Colon (tissue), 2 donors: ENCODE results near the gene RAB17.

Source experiments
- FAIRE-seq: peaks from 2 replicates; lab custom pipeline; 2012; peaks lifted over from hg19 to GRCh38; lab: Jason Lieb, UNC
- donor health status: control.
- donor health status: control.

The RAB17 gene, protein sequence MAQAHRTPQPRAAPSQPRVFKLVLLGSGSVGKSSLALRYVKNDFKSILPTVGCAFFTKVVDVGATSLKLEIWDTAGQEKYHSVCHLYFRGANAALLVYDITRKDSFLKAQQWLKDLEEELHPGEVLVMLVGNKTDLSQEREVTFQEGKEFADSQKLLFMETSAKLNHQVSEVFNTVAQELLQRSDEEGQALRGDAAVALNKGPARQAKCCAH

DNA sequence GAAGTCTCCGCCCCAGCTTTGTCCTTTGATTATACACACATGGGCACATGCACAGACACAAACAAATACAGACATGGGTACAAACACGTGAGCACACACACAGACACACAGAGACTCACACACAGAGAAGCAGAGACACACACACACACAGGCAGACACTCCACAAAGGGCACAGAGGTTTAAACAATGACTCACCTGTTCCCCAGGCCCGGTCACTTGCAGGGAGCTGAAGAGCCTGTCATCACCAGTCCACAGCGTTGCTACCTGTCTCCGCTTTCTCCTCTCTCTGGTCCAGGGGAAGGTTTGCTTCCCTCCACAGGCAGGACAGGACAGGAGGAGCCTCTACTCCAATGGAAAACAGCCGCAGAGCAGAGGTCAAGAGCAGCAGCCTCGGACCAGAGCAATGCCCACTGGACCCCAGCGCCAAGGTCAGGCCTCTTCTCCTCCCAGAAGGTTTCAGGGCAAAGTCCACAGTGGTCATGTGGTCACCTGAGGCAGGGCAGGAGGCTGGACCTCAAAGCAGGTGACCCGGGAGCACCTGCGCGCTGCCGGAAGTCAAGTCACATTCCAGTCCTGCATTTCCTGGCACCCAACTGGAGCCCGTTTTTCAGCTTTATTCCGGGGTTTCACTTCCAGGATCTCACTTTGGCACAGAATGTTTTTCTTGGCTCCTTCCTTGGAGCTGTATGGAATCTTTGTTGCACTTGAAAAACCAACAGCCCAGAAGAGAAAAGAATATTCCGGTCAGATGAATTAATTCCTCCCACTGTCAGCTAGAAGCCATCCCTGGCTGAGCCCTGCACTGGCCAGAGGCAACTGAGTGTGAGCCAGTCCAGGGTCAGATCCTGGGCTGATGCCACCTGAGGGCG, at the start of gene RAB17:
Gene RAB17, minus strand, starts transcription at position 463 of the 869 bp plus-strand sequence. CDS start 4,580 bp downstream, outside the sequence.
- no peak for FAIRE-seq

DNA sequence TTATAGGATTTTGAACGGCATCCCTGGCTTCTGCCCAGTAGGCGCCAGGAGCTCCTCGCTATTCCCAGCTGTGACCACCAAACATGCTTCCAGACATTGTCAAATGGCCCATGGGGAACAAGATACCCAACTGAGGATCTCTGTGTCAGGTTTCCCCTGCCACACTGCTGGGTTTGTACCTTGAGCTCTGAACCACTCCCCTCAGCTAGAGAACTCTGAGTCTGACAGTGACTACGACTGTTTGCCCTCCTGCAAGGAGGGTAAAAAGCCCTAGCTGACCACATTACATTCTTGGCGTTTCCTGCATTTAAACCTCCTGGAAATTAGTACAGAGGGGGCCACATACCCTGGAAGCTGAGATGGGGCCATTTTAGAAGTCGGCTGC, 49.3 kb upstream of the RAB17 start:
- FAIRE-seq, result no peak

DNA sequence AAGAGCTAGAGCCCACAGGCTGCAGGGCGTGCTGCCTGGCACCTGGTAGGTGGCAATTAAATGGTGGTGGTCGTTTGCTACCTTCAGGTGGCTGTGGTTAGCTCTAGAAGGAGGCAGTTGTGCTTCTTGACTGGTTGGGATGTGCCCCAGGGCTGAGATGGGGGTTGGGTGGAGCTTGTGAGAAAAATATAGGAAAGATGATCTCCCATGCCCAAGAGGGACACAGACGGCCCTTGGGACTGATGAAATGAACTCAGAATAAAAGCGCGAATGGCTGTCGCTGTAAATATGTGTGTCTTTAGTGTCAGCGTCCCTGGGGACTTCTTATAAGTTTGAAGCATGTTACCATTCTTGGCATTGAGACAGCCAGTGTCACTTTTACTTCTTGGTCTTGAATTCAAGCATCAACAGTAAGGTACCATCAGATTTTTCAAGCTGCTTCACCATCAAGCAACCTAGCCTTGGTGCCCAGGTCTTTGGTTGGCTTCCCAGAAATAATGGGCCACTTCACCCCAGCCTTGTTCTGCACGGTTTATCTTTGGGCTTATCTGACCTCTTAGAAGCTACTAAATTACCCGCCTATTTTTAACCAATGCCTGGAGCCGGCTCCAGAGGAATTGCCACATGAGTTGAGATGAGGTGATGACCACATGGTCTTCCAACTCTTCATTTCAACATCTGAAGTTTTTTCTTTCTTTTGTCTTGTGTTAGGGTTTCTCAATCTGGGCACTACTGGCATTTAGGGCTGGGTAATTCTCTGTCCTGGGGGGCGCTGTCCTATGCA, 48.7 kb upstream of the RAB17 start:
- FAIRE-seq, result no peak

DNA sequence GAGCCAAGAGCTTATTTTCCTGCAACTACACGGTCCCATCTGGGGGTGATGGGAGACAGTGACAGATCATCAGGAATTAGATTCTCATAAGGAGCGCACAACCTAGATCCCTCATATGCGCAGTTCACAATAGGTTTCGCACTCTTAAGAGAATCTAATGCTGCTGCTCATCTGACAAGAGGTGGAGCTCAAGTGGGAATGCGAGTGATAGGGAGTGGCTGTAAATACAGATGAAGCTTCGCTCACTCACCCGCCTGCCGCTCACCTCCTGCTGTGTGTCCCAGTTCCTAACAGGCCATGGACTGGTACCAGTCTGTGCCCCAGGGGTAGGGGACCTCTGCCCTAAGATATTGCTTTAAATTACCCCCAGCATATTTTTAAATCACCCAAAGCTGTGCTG, 47.6 kb upstream of the RAB17 start:
- no peak for FAIRE-seq

DNA sequence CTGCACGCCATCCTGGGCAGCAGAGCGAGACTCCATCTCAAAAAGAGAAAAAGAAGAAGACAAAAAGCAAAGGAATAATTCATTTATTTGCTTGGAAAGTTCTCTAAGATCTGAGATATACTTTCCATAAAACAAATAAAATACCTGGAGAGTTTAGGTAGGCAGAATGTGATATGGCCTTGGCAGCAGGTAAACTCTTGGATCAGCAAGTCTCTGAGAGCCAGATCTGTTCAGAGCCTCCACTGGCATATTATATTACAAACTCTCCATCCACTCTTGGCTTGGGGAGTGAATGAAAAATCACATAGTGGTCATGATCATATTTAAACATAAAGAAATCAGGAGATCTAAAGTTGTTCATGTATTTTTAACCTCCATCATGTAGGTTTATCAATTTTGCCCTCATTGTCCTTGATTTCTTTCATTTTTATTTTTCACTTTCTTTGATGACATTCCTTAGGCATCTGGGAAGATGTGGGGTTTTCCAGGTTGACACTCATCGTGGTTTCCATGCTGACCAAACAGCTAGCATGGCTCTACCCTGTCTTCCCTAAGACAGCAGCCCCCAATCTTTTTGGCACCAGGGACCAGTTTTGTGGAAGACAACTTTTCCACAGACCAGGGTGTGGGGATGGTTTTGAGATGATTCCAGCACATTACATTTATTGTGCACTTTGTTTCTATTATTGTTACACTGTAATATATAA, 47.0 kb upstream of the RAB17 start:
- FAIRE-seq, result no peak

DNA sequence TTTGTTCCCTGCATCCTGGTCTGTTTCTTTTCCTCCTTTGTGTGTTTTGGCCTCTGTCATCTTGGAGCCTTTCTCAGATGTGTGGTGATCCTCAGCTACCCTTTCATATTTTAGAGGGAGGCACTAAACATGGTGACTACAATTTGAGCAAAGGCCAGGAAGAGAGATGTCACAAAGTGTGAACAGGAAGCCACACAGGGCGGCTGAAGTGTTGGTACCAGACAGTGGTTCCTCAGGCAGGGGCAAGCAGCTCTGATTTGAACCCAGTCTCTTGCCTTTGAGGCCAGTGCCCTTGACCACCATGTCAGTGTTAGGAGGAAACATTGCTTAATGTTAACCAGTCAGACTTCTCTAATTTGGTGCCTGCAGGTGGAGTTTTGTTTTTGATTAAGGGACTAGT, 46.0 kb upstream of the RAB17 start:
- no peak for FAIRE-seq

DNA sequence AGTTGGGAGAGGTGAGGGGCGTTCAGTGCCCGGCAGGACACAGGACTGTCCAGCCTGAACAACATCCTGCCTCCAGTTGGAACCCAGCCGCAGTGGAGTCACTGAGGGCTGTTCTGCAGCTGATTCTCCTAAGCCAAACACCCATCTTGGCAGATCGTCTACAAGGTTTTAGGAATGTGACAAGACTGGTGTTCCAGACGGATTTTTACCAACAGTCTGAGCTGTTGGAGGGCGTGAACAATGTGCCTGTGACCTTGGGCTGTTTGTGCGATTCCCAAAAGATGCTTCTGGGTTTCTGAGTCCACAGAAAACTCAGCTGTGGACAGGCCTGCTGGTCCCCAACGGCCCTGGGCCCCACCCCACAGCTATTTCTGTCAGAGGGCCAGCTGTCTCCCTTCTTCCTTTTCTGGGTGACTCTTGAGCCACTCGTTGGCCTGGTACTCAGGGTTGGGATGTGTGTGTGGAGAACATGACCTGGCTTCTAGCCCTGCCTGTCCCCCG, 42.6 kb upstream of the RAB17 start:
- FAIRE-seq, result no peak

DNA sequence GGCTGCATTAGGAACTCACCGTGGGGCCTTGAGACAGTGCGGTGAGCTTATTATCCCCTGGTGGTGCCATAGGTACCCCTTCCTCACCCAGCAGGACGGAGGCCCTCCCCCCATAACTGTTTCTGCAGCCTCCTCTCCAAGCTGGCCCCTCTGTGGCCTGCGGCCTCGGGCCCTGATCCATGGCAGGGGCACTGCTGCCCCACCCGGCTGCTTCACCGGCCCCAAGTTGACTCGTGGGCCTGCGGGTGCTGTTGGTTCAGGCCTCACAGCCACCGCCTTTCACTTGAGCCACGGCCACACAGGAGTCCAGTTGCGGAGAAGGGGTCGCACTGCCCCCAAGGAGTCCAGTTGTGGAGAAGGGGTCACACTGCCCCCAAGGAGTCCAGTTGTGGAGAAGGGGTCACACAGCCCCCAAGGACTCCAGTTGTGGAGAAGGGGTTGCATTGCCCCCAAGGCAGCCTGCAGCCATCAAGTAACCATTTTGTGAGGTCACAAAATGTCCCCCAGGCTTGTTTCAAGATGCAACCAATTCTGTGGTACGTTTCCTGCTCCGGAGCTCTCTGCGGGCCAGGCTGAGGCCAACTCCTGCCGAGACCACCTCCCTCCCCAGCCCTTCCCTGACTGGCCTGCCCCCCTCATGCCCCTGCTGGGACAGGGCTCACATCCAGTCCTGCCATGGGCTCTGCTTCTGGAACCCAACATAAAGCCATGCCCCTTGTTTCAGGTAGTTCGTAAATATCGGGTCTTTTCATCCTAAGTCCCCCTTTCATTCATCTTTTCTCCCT, 41.5 kb upstream of the RAB17 start:
- no peak for FAIRE-seq

DNA sequence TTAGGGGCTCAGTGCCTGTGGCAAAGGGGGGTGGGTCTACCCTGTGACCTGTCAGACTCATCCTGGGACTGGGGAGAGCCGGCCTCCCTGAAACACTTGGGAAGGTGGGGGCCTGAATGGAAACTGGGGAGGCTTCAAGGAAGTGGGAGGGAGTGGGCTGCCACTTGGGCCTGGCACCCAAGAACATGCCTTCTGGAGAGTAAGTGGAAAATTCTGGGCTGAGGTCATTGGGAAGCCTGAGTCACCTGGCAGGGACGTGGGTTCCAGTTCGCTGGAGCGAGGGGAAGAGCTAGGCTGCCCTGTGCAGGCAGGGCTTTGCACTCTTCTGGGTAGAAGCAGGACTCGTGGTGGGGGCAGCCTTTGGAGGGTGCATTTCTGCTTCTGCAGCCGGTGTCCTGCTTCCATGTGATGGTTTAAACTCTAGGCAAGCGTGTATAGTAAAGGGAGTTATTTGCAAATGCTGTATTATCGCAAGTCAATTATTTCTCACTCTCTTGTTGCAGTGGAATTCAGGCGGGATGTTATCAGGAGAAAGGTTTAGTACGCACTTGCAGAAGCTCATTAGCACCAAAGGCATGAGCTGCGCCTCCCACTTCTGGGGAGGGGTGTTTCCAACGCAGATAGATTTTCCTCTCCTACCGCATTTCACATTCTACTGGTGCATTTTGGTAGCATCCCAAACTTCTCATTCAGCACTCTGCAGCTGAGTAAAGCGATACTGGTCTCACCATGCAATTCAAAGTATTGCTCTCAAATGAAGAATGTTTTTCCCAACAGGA, 40.7 kb upstream of the RAB17 start:
- FAIRE-seq, result no peak

DNA sequence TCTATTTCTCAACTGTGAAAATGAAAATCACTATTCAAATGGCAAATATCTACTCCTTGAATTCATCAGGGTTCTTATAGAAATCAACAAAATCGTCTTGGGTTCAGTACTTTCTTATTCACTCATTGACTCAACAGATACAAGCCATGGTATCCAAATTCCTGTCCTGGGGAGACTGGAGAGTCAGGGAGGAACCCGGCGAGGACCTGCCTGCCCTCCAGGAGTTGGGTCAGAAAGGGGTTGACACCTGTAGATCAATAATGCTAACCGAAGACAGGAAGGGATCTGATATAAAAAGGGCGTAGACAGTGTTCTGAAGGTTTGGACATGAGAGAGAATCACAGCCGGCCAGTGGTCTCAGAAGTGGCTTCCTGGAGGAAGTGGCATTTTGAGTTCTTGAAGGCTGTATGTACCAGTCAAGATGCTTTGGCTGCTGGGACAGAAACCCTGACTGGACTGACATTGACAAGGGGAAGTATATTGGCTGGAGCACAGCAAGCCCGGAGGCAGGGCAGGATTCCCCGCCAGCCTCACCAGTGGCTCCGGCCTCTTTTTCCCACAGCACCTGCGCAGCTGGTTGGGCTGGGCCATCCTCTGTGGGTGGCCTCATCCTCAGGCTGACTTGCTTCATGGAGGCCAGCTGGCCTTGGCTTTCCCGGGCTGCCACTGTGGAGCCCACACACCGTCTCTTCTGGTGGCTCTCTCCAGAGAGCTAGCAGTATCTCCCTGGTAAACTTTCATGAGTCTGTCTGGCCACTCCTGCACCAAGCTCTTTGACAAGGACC, 39.9 kb upstream of the RAB17 start:
- no peak for FAIRE-seq

DNA sequence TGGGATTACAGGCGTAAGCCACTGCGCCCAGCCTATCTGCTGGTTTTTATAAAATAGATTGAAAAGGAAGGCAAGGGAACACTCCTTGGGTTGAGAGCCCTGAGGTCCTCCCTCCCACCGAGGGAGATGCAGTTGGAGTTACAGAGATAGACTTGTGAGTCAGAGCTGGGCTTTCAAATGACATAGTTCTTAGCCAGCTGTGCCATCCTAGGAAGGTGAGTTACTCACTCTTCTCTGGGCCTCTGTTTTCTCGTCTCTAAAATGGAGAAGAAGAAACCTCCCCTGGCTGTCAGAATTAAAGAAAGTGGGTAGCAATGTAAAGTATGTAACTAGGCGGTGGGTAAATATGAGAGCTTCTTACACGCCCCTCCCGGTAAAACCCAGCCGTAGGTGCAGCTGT, 39.2 kb upstream of the RAB17 start:
- FAIRE-seq, result no peak

DNA sequence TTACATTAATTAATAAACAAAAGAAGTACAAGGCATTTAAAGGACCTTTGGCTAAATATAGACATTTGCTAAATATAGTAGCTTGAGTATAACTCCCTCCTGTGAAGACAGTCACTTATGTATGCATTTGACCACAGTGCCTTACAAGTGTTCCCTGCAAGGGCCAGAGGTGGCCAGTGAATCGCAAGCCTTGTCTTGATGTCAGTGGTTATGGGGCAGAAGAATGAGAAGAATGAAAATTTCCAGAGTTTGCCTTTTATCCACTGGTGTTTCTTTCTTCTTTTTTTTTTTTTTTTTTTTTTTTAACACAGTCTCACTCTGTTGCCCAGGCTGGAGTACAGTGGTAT, 38.6 kb upstream of the RAB17 start:
- FAIRE-seq, result no peak

DNA sequence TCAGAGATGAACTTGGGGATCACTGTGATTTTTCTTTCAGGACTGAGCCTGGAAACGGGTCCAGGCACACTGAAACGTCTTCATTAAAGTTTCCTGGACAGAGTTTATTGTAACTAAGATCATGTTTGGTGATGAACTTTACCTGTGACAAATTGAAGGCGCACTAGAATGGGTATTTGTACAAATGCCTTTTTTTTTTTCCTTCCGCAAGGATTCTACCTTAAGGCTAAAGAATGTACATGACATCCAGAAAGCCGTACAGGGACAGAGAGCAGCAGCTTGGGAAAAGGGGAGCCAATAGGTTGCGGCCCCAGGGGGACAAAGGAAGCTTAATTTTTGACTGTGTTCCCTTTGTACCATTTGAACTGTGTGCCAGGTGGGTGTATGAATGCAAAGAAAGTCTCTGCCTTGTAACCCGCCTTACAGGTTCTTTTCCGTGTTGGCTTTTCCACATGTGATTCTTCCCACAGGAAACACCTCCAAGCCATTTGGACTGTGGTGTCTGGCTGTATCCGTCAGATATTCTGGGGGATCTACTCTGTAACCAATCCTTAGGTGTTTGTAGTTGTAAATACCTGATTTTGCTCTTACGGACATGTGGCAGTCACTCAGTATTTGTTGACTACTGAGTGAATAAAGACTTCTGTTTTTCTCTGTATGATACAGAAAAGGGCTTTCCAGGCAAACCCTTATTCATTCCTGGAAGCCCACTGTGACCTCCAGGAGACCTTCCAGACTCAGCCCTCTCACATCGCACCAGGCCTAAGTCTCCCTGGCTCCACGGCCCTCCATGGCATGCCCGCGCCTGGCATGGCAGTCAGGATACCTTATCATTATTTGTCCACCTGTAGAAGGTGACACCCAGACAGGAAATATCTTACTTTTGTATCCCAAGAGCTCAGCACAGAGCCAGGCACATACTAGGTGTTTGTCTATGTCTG, 38.0 kb upstream of the RAB17 start:
- FAIRE-seq, result no peak

DNA sequence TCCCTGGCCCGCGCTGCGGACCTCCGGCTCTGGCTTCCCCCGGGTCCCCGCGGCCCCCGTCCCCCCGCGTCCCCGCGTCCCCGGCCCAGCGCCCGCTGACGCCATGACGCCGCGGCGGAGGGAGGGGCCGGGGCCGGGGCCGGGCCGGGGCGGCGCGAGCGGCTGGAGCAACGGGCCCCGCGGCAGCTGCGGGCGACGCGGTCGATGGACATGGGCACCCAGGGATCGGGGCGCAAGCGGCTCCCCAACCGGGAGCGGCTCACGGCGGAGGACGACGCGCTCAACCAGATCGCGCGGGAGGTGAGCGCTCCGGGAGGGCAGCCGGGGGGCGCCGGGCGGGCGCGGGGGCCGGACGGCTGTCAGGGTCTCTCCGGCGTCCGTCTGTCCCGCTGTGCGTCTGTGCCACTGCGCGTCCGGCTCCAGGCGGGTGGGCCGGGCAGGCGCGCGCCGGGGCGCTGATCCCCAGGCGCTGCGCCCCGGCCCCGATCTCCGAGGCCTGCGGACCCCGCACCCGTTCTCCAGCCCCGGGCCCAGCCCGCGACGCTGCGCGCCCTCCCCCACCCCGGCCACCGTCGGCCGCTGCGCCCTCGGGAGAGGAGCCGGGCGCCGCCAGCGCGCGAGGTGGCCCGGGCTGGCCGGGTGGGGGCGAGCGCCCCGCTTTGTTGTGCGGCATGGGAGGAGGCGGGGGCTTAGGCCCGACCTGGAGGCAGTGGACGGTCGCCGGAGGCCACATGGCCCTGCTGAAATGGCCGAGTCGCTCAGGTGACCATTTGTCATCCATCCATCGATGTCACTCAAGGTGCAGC, 37.1 kb upstream of the RAB17 start, which contains the start of gene LRRFIP1:
Gene LRRFIP1, plus strand, starts transcription at position 147 of the 806 bp plus-strand sequence. Its CDS starts 58 bp downstream, at position 205.
- no peak for FAIRE-seq

DNA sequence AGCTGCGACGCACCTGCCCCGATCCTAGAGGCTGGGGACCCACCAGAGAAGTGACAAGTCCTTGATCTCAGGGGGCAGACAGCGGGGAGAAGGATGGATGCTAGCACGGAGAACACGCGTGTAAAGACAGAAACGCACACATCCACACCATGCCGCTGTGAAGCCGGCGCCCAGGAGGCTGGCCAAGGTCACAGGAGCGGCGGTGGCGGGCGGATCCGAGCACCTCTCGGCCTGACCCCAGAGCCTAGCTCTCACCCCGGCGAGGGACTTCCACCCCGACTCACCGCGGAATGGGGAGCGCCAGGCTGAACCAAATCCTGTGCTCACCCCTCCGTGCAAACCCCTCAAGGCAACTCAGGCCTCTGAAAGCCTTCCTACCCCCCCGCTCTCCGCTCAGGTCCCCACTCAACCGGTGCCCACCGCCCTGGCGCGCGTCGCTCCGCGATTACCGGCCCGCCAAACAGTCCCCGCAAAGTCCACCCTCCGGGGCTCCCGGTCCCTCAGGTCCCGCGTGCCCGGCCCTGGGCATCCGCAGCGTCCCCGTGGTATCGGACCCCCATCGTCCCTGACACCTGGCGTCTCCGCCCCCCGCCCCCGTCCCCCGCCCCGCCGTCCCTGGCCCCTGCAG, 36.4 kb upstream of the RAB17 start:
- no peak for FAIRE-seq

DNA sequence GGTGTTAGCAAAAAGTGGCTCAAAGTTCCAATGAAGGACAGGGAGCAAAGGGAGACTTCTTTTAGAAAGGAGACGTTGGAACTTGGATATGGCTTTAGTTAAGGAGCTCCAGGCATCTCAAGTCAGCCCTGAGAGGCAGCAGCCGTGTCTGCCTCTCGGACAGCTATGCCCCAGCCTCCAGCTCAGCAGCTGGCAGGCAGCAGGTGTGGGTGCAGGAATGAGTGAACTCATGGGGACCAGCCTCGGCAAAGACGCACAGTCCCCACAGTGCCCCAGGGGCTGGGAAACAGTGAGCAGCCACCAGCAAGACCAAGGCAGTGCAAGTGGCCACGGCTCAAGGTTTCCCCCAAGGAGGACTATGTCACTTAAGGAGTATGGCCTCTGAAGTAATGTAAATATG, 35.2 kb upstream of the RAB17 start:
- FAIRE-seq, result no peak

DNA sequence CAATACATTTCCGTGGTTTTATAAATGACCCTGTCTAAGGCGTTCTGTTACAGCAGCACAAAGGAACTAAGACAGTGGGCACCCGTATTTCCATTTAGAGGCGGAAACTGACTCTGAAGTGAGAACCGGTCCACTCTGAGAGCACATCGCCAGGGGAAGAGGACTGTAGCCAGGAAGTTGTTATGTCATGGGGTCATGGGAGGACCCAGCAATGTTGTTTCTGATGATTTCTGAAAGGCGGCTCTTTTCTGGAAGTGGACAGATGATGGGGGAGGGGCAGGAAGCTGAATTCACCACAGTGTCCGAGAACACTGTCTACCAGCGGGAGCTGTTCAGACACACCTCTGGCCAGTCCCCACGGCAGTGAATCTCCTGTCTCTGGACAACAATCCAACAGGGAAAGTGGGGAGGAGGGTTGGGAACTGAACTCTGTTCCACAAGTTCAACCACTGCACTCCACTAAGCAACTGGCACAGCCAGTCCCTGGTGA, 34.7 kb upstream of the RAB17 start:
- no peak for FAIRE-seq
